ENCODE measurements around the gene KSR1.
"Not testable (repeated sequence)": the region's sequence is repeated elsewhere in the genome, so short reads cannot be mapped to it uniquely, and the experiment has no call there.

KSR1 gene

GRCh38 chr17:27499451-27500265 lies 43.4 kb downstream of the KSR1 start:
- TF ChIP-seq, protein P1, sequence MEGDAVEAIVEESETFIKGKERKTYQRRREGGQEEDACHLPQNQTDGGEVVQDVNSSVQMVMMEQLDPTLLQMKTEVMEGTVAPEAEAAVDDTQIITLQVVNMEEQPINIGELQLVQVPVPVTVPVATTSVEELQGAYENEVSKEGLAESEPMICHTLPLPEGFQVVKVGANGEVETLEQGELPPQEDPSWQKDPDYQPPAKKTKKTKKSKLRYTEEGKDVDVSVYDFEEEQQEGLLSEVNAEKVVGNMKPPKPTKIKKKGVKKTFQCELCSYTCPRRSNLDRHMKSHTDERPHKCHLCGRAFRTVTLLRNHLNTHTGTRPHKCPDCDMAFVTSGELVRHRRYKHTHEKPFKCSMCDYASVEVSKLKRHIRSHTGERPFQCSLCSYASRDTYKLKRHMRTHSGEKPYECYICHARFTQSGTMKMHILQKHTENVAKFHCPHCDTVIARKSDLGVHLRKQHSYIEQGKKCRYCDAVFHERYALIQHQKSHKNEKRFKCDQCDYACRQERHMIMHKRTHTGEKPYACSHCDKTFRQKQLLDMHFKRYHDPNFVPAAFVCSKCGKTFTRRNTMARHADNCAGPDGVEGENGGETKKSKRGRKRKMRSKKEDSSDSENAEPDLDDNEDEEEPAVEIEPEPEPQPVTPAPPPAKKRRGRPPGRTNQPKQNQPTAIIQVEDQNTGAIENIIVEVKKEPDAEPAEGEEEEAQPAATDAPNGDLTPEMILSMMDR (conservative IDR thresholded peaks at IDR 0.05) = no peak
- TF ChIP-seq ZFX (IDR thresholded peaks at IDR 0.05) = no peak
- no peak overlapping the region for H3K27ac ChIP-seq

DNA sequence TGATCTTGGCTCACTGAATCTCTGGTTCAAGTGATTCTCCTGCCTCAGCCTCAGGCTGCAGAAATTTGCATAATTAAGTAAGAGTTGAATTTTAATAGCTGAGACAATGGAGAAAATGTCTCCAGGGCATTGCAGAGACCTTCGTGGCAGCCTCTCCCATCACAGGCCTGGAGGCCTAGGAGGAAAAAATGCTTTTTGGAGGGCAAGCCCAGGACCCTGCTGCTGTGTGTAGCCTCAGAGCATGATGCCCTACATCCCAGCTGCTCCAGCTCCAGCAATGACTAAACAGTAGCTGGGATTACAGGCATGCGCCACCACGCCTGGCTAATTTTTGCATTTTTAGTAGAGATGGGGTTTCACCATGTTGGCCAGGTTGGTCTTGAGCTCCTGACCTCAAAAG lies 45.1 kb downstream of the KSR1 start:
- H3K27ac ChIP-seq = not testable (repeated sequence)

GRCh38 chr17:27502526-27503324 lies 46.5 kb downstream of the KSR1 start:
- no peak overlapping the region for H3K27ac ChIP-seq
- TF ChIP-seq, protein P1 (conservative IDR thresholded peaks at IDR 0.05) = no peak
- TF ChIP-seq ZFX (IDR thresholded peaks at IDR 0.05) = no peak

DNA sequence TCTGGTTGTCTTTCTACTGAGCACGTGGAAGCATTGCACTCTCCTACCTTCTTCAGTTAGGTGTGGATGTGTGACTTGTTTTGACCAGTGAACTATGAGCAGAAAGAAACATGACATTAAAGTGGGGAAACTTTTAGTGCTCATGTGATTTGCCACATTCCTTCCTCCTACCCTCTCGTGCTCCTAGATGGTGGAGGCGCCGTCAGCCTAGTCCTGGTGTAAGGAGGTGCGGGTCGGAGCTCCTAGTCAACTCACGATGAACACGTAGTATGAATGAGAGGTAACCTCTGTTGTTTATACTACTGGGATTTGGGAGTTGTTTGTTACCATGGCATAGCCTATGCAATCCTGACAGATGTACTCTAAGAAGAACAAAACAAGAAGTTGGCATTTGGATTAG lies 47.4 kb downstream of the KSR1 start:
- no peak for TF ChIP-seq ZFX (IDR thresholded peaks at IDR 0.05)
- TF ChIP-seq, protein P1 (conservative IDR thresholded peaks at IDR 0.05) = no peak

GRCh38 chr17:27504188-27504995 lies 48.1 kb downstream of the KSR1 start:
- no peak for TF ChIP-seq ZFX (IDR thresholded peaks at IDR 0.05)
- TF ChIP-seq, protein P1 (conservative IDR thresholded peaks at IDR 0.05) = no peak
- H3K27ac ChIP-seq = no peak overlapping the region

More for the DNA sequence above, 47.4 kb downstream of the KSR1 start:
- no peak overlapping the region for H3K27ac ChIP-seq

GRCh38 chr17:27506348-27507218 lies 50.3 kb downstream of the KSR1 start:
- no peak for TF ChIP-seq ZFX (IDR thresholded peaks at IDR 0.05)
- TF ChIP-seq, protein P1 (conservative IDR thresholded peaks at IDR 0.05) = no peak

More at GRCh38 chr17:27506348-27507218, 50.3 kb downstream of the KSR1 start:
- no peak overlapping the region for H3K27ac ChIP-seq
